Stimulated activated memory B cell treated with anti-CD40 and anti-IgM and Interleukin-4, amounts not matched to agents 10 μg/mL and 1 μg/mL and 100 μg/mL, for 72 hours (primary cell): ENCODE measurements around the gene NKX1-1.
"Not testable (repeated sequence)": the region's sequence is repeated elsewhere in the genome, so short reads cannot be mapped to it uniquely, and the experiment has no call there.

Experiments
- ATAC-seq: fragments of 150-1000 bp; cut with Tn5 transposase; 2 replicates; pipeline ENCODE4 v1.10.0; 2021
- H3K27ac Mint-ChIP-seq: one replicate; pipeline ENCODE4 v1.8.0; 2022; ENCODE audit warnings: mild to moderate bottlenecking, mixed read lengths
- H3K27me3 Mint-ChIP-seq: one replicate; pipeline ENCODE4 v1.8.0; 2022; ENCODE audit warnings: mixed read lengths
- H3K36me3 Mint-ChIP-seq: one replicate; pipeline ENCODE4 v1.8.0; 2022; ENCODE audit warnings: mixed read lengths
- H3K4me1 Mint-ChIP-seq: one replicate; pipeline ENCODE4 v1.8.0; 2022; ENCODE audit warnings: mixed read lengths
- H3K4me3 Mint-ChIP-seq: one replicate; pipeline ENCODE4 v1.8.0; 2022; ENCODE audit warnings: mild to moderate bottlenecking, moderate library complexity, mixed read lengths
- H3K9me3 Mint-ChIP-seq: one replicate; pipeline ENCODE4 v1.8.0; 2022; ENCODE audit warnings: mixed read lengths

Gene NKX1-1

DNA sequence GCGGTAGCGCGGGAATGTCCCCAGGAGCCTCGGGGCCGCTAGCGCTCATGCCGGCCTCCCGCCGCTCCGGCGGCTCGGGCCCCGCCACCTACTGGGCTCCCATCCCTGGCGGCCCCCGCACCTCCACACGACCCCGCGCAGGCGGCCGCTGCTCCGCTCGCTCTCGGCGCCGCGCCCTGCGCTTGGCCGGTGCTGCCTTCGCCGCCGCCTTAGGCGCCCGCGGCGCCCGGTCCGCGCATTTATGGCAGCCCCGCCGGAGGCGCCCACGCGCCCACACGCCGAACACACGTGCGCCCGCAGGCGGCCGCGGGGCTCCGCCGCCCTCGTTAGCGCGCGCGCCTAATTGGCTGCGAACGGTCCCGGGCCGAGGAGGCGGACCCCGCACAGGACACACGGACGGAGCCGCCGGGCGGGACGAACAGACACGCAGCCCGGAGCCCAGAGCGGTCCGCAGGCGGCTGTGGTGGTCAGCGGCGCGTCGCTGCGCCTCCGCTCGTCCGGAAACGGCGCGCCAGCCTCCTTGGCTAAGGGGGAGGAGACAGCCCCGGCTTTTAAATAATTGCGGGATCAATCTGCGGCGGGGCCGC, at the start of gene NKX1-1:
Gene NKX1-1, minus strand, starts transcription at position 49 of the 587 bp plus-strand sequence. Its CDS starts 0 bp downstream, at position 49.
- H3K27me3 Mint-ChIP-seq: peaks cover 79% of the 10 kb centered on the region
- no peak within 1 kb of the TSS for H3K27ac Mint-ChIP-seq
- ATAC-seq: no peak
- peaks cover 5% of the 10 kb centered on the region for H3K4me1 Mint-ChIP-seq
- peak within 1 kb of the TSS; percentile 48 for H3K4me3 Mint-ChIP-seq
- H3K36me3 Mint-ChIP-seq: peaks cover 4% of the 10 kb centered on the region
- peaks cover 3% of the 10 kb centered on the region for H3K9me3 Mint-ChIP-seq

GRCh38 chr4:1453731-1454130, 47.5 kb upstream of the NKX1-1 start:
- Mint-ChIP-seq H3K27ac (no peak overlapping the region), H3K4me1 (no peaks in the 10 kb centered on the region), H3K4me3 (no peak overlapping the region), H3K9me3 (peaks cover 35% of the 10 kb centered on the region), H3K36me3 (no peaks in the 10 kb centered on the region), H3K27me3 (peaks cover 11% of the 10 kb centered on the region)
- ATAC-seq: no peak

DNA sequence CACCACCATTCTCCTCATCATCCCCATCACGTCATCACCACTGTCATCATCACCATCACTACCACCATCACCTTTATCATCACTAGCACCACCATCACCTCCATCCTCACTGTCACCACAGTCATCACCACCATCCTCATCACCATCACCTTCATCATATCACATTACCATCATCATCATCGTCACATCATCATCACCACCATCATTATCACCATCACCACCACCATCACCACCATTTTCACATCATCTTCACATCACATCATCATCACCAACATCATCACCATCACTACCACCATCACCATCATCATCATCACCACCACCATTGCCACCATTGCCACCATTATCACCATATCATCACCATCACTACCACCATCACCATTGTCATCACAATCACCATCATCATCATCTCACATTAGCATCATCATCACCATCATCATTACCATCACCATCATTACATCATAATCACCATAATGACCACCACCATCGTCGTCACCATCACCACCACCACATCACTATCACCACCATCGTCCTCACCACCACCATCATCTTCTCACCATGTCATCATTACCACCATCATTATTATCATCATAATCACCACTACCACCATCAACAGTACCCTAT, 46.3 kb upstream of the NKX1-1 start:
- no peaks in the 10 kb centered on the region for H3K4me1 Mint-ChIP-seq
- peaks cover 11% of the 10 kb centered on the region for H3K27me3 Mint-ChIP-seq
- H3K4me3 Mint-ChIP-seq: no peak overlapping the region
- peaks cover 27% of the 10 kb centered on the region for H3K9me3 Mint-ChIP-seq
- H3K27ac Mint-ChIP-seq: no peak overlapping the region
- H3K36me3 Mint-ChIP-seq: no peaks in the 10 kb centered on the region
- no peak for ATAC-seq

- Mint-ChIP-seq H3K27ac (no peak overlapping the region), H3K27me3 (peaks cover 19% of the 10 kb centered on the region), H3K4me1 (no peaks in the 10 kb centered on the region), H3K9me3 (peaks cover 24% of the 10 kb centered on the region), H3K36me3 (no peaks in the 10 kb centered on the region), H3K4me3 (no peak overlapping the region)
- no peak for ATAC-seq
These were observed 45.5 kb upstream of the NKX1-1 start for GRCh38 chr4:1451752-1452122.

- no peak overlapping the region for H3K27ac Mint-ChIP-seq
- no peak overlapping the region for H3K4me3 Mint-ChIP-seq
- H3K27me3 Mint-ChIP-seq: peaks cover 23% of the 10 kb centered on the region
- no peak for ATAC-seq
- H3K9me3 Mint-ChIP-seq: peaks cover 23% of the 10 kb centered on the region
- no peaks in the 10 kb centered on the region for H3K36me3 Mint-ChIP-seq
- no peaks in the 10 kb centered on the region for H3K4me1 Mint-ChIP-seq
These were observed 45.0 kb upstream of the NKX1-1 start for GRCh38 chr4:1451106-1451751.

GRCh38 chr4:1449833-1450741, 43.8 kb upstream of the NKX1-1 start:
- no peaks in the 10 kb centered on the region for H3K36me3 Mint-ChIP-seq
- H3K9me3 Mint-ChIP-seq: peaks cover 21% of the 10 kb centered on the region
- peaks cover 31% of the 10 kb centered on the region for H3K27me3 Mint-ChIP-seq
- no peak for ATAC-seq
- no peak overlapping the region for H3K27ac Mint-ChIP-seq
- no peak overlapping the region for H3K4me3 Mint-ChIP-seq
- H3K4me1 Mint-ChIP-seq: no peaks in the 10 kb centered on the region

- Mint-ChIP-seq H3K4me3 (no peak overlapping the region), H3K36me3 (no peaks in the 10 kb centered on the region), H3K9me3 (peaks cover 21% of the 10 kb centered on the region), H3K27me3 (peaks cover 36% of the 10 kb centered on the region), H3K4me1 (no peaks in the 10 kb centered on the region), H3K27ac (no peak overlapping the region)
- peak; percentile 22 for ATAC-seq
These were observed 43.2 kb upstream of the NKX1-1 start for GRCh38 chr4:1449475-1449832.

- no peaks in the 10 kb centered on the region for H3K36me3 Mint-ChIP-seq
- peaks cover 18% of the 10 kb centered on the region for H3K9me3 Mint-ChIP-seq
- H3K4me3 Mint-ChIP-seq: no peak overlapping the region
- no peak for ATAC-seq
- H3K4me1 Mint-ChIP-seq: no peaks in the 10 kb centered on the region
- peaks cover 41% of the 10 kb centered on the region for H3K27me3 Mint-ChIP-seq
- no peak overlapping the region for H3K27ac Mint-ChIP-seq
These were observed 42.6 kb upstream of the NKX1-1 start for GRCh38 chr4:1448589-1449420.

DNA sequence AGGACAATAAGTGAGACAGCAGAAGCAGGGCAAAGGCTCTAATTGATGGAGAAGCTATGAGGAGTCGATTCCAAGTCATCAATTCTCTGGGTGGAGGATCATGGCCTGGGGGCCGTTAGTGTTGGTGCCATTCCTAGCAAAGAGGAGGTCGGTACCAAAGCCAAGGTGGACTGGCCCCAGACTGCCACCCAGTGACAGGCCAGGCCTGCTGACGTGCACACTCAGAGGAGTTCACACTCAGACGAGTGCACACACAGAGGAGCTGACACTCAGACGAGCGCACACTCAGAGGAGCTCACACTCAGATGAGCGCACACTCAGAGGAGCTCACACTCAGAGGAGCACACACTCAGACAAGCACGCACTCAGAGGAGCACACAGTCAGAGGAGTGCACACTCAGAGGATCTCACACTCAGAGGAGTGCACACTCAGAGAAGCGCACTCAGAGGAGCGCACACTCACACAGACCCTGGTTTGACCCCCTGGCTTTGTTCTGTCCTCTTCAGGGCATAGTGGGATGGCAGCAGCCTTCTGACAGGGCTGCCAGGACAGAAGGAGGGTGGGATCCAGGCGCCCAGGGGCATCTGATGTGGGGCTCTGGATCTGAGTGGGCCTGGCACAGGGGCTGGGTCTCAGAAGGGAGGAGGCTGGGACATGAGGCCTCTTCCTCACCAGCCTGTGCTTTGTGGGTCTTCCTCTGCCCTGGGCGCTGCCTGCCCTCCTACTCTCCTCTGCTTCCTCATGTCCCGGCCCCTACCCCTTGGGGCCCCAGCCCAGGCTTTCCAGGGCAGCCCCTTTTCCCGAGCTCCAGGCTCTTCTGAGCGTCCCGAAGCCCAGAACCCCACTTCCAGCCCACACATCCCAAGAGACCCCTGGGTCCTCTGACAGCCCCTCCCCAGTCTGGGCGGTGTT, 41.7 kb upstream of the NKX1-1 start:
- no peaks in the 10 kb centered on the region for H3K36me3 Mint-ChIP-seq
- no peak overlapping the region for H3K4me3 Mint-ChIP-seq
- no peak for ATAC-seq
- H3K4me1 Mint-ChIP-seq: no peaks in the 10 kb centered on the region
- peaks cover 9% of the 10 kb centered on the region for H3K9me3 Mint-ChIP-seq
- H3K27me3 Mint-ChIP-seq: peaks cover 41% of the 10 kb centered on the region
- no peak overlapping the region for H3K27ac Mint-ChIP-seq

- Mint-ChIP-seq H3K36me3 (no peaks in the 10 kb centered on the region), H3K4me3 (no peak overlapping the region), H3K27me3 (peaks cover 41% of the 10 kb centered on the region), H3K27ac (no peak overlapping the region), H3K9me3 (no peaks in the 10 kb centered on the region), H3K4me1 (no peaks in the 10 kb centered on the region)
- ATAC-seq: no peak
These were observed 40.5 kb upstream of the NKX1-1 start for GRCh38 chr4:1446502-1447386.

DNA sequence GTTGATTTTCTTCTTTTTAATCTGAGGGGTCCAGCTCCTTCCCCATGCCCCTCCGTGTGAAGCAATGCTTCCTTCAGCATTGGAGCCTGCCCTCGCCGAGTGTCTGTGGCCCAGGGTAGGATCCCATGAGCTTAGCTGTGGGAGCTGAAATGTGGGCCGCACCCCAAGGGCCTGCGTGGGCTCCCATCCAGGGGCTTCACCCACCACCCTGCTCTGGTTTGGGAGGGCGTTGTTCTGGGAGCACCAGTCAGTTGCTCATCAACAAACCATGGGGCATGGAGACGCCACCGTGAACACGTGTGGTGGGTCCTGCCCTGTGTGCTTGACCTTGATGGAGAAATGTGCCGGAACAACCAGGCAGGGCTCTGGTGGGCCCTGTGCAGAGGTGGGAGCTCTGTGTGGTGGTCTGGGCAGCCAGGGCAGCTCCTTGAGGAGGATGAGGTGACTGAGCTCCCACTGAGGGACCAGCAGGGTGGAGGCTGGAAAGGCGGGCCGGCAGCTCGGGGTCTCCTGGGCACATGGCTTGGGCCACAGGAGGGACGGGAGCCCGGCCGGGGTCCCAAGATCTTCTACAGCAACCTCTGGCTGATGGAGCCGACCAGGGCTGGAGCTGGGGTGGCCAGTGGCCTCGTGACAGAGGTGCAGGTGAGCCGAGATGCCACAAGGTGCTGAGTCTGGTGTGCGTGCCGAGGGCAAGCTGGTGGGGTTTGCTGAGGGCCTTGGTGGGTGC, 39.6 kb upstream of the NKX1-1 start:
- H3K27ac Mint-ChIP-seq: no peak overlapping the region
- no peaks in the 10 kb centered on the region for H3K36me3 Mint-ChIP-seq
- no peak overlapping the region for H3K4me3 Mint-ChIP-seq
- peaks cover 41% of the 10 kb centered on the region for H3K27me3 Mint-ChIP-seq
- H3K9me3 Mint-ChIP-seq: no peaks in the 10 kb centered on the region
- no peak for ATAC-seq
- no peaks in the 10 kb centered on the region for H3K4me1 Mint-ChIP-seq

GRCh38 chr4:1443688-1444172, 37.5 kb upstream of the NKX1-1 start:
- H3K27me3 Mint-ChIP-seq: peaks cover 39% of the 10 kb centered on the region
- H3K4me1 Mint-ChIP-seq, H3K27ac Mint-ChIP-seq, H3K36me3 Mint-ChIP-seq, H3K4me3 Mint-ChIP-seq, ATAC-seq, H3K9me3 Mint-ChIP-seq: not testable (repeated sequence)
